Left colon (tissue), 2 donors: Measurements from ENCODE around the gene EYA2. TPM values are rescaled to one million over a fixed set of nuclear protein-coding genes. Genes with fewer than 3 reads are reported as not detected.

Source experiments
- ATAC-seq: fragments of 200-7000 bp; cut with Tn5 transposase; one replicate; pipeline ENCODE4 v1.9.1; 2020; ENCODE audit warnings: mild to moderate bottlenecking, moderate library complexity
- DNase-seq, 2 donors: peaks; one replicate each; pipeline ENCODE4 v3.0.0-alpha.2; 2020
- intact Hi-C, 2 donors: fragments of 100-400 bp; cut with DNase I in 1 of 2; cut with micrococcal nuclease in 1 of 2; formaldehyde crosslinking; loops; one replicate each; pipeline versions ENCODE4 v1.11.2 to v1.14.0; 2022; cut with DNase I, micrococcal nuclease
- microRNA-seq, 2 donors: library from miRNA; unstranded; fragments of <30 nt; microRNA quantifications; one replicate each; pipeline versions ENCODE4 v1.1.0 to v1.2.0, GENCODE V29; 2020
- total RNA-seq, 2 donors: library from RNA; stranded (reverse); fragmentation: NEBNext Ultra II Directional; extraction: Animal tissue kit (Norgen Biotek cat#: 25700); gene quantifications; one replicate each; pipeline ENCODE4 v1.2.1, GENCODE V29; 2021
- donor health status: DM: no; HTN: no; CAD: no.
- donor health status: DM: yes; HTN: yes; CAD: no.

The EYA2 gene
- total RNA-seq, 2 donors from 2014 or later, result 12.2 to 21.0 TPM

DNA sequence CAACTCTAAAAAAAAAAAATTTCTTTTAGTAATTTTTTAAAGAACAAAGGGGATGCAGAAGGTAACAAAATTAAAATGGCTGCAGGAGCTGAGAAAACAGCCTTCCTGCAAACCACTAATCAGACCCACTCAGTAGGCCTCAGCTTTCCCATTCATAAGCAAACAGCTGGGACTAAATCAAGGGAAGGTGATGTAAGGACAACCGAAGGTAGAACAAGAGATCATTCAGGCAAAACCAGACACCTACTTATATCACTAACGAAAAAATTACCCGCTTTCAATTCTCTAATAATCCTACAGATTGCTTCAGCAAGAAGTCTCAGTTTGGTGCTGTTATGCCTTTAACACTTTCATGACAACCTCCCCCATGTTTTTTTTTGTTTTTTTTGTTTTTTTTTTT lies 337.9 kb downstream of the EYA2 start:
- intact Hi-C loops, result no loop called here
- ATAC-seq (no peak), DNase-seq (no peak)

DNA sequence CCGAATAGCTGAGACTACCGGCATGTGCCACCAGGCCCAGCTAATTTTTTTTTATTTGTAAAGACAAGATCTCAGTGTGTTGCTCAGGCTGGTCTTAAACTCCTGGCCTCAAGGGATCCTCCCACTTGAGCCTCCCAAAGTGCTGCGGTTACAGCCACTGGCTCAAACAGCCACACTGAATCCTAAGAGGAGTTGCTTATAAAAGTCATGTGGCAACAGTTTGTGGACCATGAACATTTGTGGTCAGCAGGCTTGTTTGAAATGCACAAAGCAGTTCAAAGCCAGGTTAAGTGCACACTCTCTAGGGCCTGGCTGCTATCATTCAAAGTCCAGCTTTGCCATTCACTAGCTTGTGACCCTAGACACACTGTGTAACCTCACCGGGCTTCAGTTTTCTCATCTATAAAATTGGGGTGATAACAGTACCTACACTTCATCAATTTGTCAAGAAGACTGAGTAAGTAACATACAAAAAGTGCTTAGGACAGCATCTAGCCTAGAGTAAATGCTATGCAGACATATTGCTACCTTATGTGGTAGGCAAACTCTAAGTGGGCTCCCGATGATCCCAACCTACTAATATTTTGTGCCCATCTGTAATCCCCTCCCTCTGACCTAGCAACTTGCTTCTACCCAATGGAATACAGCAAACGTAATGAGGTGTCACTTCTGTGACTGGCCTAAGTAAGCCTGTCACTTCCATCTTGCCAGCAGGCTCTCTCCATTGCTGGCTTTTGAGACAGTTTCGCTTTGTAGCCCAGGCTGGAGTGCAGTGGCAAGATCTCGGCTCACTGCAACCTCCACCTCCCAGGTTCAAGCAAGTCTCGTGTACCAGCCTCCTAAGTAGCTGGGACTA lies 338.9 kb downstream of the EYA2 start:
- DNase-seq (no peak), ATAC-seq (no peak)
- intact Hi-C loops, result no loop called here

DNA sequence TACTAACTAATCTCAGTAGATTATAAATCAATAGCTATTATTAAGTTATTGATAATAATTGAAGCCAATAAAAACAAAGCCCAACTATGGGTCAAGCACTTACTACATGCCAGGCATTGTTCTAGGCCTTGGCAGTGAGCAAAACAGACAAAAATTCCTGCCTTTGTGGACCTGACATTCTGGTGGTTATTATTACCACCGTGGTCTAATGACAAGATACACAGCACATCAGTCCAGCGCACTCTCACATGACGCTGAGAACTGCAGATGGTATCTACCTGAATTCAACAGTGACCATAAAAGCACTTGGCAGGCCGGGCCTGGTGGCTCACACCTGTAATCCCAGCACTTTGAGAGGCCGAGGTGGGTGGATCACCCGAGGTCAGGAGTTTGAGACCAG lies 340.5 kb downstream of the EYA2 start:
- DNase-seq (no peak), ATAC-seq (no peak)
- intact Hi-C loops, result no loop called here

DNA sequence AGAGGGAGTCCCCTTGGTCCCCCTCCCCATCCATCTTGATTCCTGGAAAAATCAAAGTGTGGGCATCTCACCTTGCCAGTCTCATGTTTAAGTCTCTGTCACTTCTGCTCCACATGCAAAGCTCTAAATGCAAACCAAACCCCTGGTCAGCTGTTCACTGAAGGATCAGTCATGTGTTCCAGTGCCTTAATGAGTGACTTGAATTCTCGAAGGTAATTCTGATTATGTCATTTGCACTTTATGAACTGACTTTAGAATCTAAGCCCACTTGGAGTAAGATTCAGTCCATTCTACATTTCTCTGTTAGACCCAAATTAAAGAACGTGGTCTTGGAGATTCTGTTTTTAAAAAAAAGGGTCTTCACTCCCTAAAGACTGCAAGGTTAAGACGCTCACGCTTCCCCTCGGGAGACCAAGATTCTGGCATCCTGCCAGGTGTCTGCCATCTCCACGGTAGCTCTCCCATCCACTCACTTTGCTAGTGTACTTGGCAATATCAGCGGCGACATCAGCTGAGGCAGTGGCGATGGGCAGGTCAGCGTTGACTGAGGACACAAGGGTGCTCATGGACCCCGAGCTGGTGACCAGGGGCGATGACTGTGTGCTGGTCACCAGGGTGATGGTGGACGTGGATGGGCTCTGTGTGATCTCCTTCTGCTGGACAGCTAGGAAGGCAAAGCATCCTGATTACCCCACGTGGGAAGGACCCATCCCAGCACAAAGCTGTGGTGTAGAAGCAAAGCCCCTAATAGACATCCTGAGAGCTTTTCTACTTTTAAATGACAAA lies 341.4 kb downstream of the EYA2 start:
- DNase-seq, result no peak
- no peak for ATAC-seq
- intact Hi-C loops, result no loop called here

DNA sequence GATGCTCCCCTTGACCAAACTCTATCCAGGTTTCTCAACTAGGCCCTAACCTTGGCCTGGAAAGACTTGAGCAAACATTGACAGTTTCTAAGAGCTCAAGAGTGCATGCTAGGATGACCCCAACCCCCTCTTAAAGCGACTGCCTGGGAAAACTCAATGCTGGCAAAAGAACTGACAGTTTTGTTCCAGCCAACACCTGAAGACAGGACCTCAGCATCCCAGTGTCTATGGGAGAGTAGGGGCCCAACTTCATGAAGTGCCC lies 341.9 kb downstream of the EYA2 start:
- DNase-seq, result no peak
- intact Hi-C loops, result no loop called here
- ATAC-seq, result no peak

DNA sequence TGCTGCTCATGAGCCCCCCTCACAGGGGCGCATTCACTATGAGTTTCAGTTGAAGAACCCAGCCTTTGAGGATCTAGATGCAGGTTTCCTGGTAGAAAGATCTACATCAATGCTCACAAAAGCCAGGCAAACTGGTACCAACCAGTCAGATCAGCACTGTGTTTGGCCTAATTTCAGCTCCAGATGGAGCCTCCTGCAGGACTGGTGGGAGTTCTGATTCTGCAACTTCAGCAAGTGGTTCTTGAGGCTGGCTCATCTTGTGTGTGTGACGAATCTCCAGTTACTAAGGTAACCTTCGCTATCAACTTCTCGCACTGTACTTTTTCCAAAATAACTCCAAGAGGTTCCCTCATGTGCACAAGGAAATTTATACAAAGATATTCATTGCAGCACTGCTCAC lies 343.1 kb downstream of the EYA2 start:
- ATAC-seq (no peak), DNase-seq (no peak)
- intact Hi-C loops, result no loop called here

Small RNA genes within 50 kb of the gene (microRNA-seq; reads per million reads assigned to microRNA genes)
- 4.8 to 5.4 reads per million in 2 donors for gene MIR3616

Other genes starting within 250 kb of the EYA2 start
- under 1 TPM; 0.39 to 0.92 TPM for gene SLC13A3, start 243.4 kb upstream of the EYA2 start, total RNA-seq
- gene TP53RK, start 205.4 kb upstream of the EYA2 start, total RNA-seq, result 1 to 10 TPM; 7.9 to 9.5 TPM
- gene SLC2A10, start 185.2 kb upstream of the EYA2 start, total RNA-seq, result 10 to 100 TPM; 29.1 to 29.6 TPM